ENCODE data around the gene LRRC73.
"Not testable (repeated sequence)": the region's sequence is repeated elsewhere in the genome, so short reads cannot be mapped to it uniquely, and the experiment has no call there.

LRRC73 gene

GRCh38 chr6:43509984-43510826, at the start of gene LRRC73:
LRRC73 (minus strand) TSS chr6:43510346; CDS start chr6:43509785, 561 bp downstream.
- peak; percentile 18 to 75 for DNase-seq (ENCODE audit: low read depth in 2 of 2)

- DNase-seq (ENCODE audit: low read depth in 2 of 2): no peak
Measured at GRCh38 chr6:43559328-43559727, 49.2 kb upstream of the LRRC73 start.

GRCh38 chr6:43557620-43558019, 47.5 kb upstream of the LRRC73 start:
- DNase-seq (ENCODE audit: low read depth in 2 of 2): not testable (repeated sequence)

- no peak for DNase-seq (ENCODE audit: low read depth in 2 of 2)
Measured at GRCh38 chr6:43547222-43547621, 37.1 kb upstream of the LRRC73 start.

- DNase-seq (ENCODE audit: low read depth in 2 of 2): no peak
Measured at GRCh38 chr6:43544461-43544860, 34.3 kb upstream of the LRRC73 start.

GRCh38 chr6:43541774-43542471, 31.8 kb upstream of the LRRC73 start:
- DNase-seq (ENCODE audit: low read depth in 2 of 2): no peak

GRCh38 chr6:43540507-43540906, 30.4 kb upstream of the LRRC73 start:
- DNase-seq (ENCODE audit: low read depth in 2 of 2): no peak

- not testable (repeated sequence) for DNase-seq (ENCODE audit: low read depth in 2 of 2)
Measured at GRCh38 chr6:43539409-43539808, 29.3 kb upstream of the LRRC73 start.

- DNase-seq (ENCODE audit: low read depth in 2 of 2): not testable (repeated sequence)
Measured at GRCh38 chr6:43538986-43539385, 28.8 kb upstream of the LRRC73 start.

GRCh38 chr6:43532201-43532600, 22.1 kb upstream of the LRRC73 start:
- DNase-seq (ENCODE audit: low read depth in 2 of 2): no peak

- DNase-seq (ENCODE audit: low read depth in 2 of 2): no peak
Measured at GRCh38 chr6:43524483-43524961, 14.4 kb upstream of the LRRC73 start.

GRCh38 chr6:43523284-43523683, 13.1 kb upstream of the LRRC73 start:
- DNase-seq (ENCODE audit: low read depth in 2 of 2): no peak

- no peak for DNase-seq (ENCODE audit: low read depth in 2 of 2)
Measured at GRCh38 chr6:43522547-43523261, 12.6 kb upstream of the LRRC73 start.

- no peak for DNase-seq (ENCODE audit: low read depth in 2 of 2)
Measured at GRCh38 chr6:43521836-43522235, 11.7 kb upstream of the LRRC73 start.

- DNase-seq (ENCODE audit: low read depth in 2 of 2): no peak
Measured at GRCh38 chr6:43520097-43520496, 10.0 kb upstream of the LRRC73 start.

GRCh38 chr6:43517505-43518357, 7.6 kb upstream of the LRRC73 start:
- no peak for DNase-seq (ENCODE audit: low read depth in 2 of 2)

GRCh38 chr6:43516697-43517504, 6.8 kb upstream of the LRRC73 start, which contains the start of the genes POLR1C and YIPF3:
POLR1C (plus strand) TSS chr6:43517089; CDS start chr6:43517110, 21 bp downstream.
YIPF3 (minus strand) TSS chr6:43516926; CDS start chr6:43516807, 119 bp downstream.
- DNase-seq (ENCODE audit: low read depth in 2 of 2): peak; percentile 92 to 96

GRCh38 chr6:43516367-43516696, 6.2 kb upstream of the LRRC73 start:
- DNase-seq (ENCODE audit: low read depth in 2 of 2): no peak

GRCh38 chr6:43515808-43516207, 5.7 kb upstream of the LRRC73 start:
- no peak for DNase-seq (ENCODE audit: low read depth in 2 of 2)

- no peak for DNase-seq (ENCODE audit: low read depth in 2 of 2)
Measured at GRCh38 chr6:43511824-43512415, 1.8 kb upstream of the LRRC73 start.
